ENCODE data around the gene CACNG6.

GRCh38 chr19:53962887-53963431 is 28.5 kb upstream of the CACNG6 start, which contains the start of gene CACNG8:
- TF ChIP-seq, protein P1, sequence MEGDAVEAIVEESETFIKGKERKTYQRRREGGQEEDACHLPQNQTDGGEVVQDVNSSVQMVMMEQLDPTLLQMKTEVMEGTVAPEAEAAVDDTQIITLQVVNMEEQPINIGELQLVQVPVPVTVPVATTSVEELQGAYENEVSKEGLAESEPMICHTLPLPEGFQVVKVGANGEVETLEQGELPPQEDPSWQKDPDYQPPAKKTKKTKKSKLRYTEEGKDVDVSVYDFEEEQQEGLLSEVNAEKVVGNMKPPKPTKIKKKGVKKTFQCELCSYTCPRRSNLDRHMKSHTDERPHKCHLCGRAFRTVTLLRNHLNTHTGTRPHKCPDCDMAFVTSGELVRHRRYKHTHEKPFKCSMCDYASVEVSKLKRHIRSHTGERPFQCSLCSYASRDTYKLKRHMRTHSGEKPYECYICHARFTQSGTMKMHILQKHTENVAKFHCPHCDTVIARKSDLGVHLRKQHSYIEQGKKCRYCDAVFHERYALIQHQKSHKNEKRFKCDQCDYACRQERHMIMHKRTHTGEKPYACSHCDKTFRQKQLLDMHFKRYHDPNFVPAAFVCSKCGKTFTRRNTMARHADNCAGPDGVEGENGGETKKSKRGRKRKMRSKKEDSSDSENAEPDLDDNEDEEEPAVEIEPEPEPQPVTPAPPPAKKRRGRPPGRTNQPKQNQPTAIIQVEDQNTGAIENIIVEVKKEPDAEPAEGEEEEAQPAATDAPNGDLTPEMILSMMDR (IDR thresholded peaks at IDR 0.05 in 2 of 3, conservative IDR thresholded peaks at IDR 0.05 in 1 of 3; ENCODE audit: control insufficient read depth in 2 of 3, extremely low read depth in 1 of 3, insufficient read depth in 1 of 3, low read depth in 3 of 3, low read length in 3 of 3): no peak
- TF ChIP-seq EED (IDR thresholded peaks at IDR 0.05; ENCODE audit: low read depth) (no peak), RAD21 (IDR thresholded peaks at IDR 0.05; ENCODE audit: insufficient read depth, low read depth, low read length) (no peak), POLR2A (IDR thresholded peaks at IDR 0.05; ENCODE audit: low read depth, low read length) (no peak), RBBP5 (conservative IDR thresholded peaks at IDR 0.05) (no peak), RCOR1 (conservative IDR thresholded peaks at IDR 0.05; ENCODE audit: low read depth, low read length) (no peak), E2F4 (IDR thresholded peaks at IDR 0.05; ENCODE audit: low read depth, low read length) (no peak), BHLHE40 (IDR thresholded peaks at IDR 0.05; ENCODE audit: borderline replicate concordance in 1 of 2, low read depth in 2 of 2, low read length in 1 of 2) (no peak)
- TF ChIP-seq, protein P2, sequence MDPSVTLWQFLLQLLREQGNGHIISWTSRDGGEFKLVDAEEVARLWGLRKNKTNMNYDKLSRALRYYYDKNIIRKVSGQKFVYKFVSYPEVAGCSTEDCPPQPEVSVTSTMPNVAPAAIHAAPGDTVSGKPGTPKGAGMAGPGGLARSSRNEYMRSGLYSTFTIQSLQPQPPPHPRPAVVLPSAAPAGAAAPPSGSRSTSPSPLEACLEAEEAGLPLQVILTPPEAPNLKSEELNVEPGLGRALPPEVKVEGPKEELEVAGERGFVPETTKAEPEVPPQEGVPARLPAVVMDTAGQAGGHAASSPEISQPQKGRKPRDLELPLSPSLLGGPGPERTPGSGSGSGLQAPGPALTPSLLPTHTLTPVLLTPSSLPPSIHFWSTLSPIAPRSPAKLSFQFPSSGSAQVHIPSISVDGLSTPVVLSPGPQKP (IDR thresholded peaks at IDR 0.05; ENCODE audit: low read depth, low read length): no peak
